K562 (cell line): ENCODE results near the gene TRDN. TPM values are rescaled to one million over a fixed set of nuclear protein-coding genes. Genes with fewer than 3 reads are reported as not detected.

Experiments used
- CHD2 ChIP-seq: IDR thresholded peaks from 2 replicates; pipeline ENCODE4 v1.6.1; 2011; ENCODE audit warnings: low read depth, low read length
- DNMT1 ChIP-seq: fragments of 450-650 bp; IDR thresholded peaks from 2 replicates; pipeline ENCODE4 v1.6.1; 2016; ENCODE audit warnings: antibody characterized with exemption, mild to moderate bottlenecking
- ETS2 ChIP-seq: IDR thresholded peaks from 2 replicates; pipeline ENCODE4 v1.6.1; 2016; ENCODE audit warnings: borderline replicate concordance, missing genetic modification characterization, mild to moderate bottlenecking, moderate library complexity, missing compliant biosample characterization; ENCODE audit not compliant: poor library complexity, severe bottlenecking
- EZH2 ChIP-seq: IDR thresholded peaks from 2 replicates; pipeline ENCODE4 v1.6.1; 2012; ENCODE audit warnings: low read depth, mild to moderate bottlenecking, inconsistent platforms, low read length, borderline replicate concordance
- HSF4 ChIP-seq: fragments of 250-450 bp; sonication (Bioruptor Pico); IDR thresholded peaks from 2 replicates; pipeline ENCODE4 v2.1.2; 2022; ENCODE audit warnings: mild to moderate bottlenecking, moderate library complexity, borderline replicate concordance
- MITF ChIP-seq: IDR thresholded peaks from 2 replicates; pipeline ENCODE4 v1.6.1; 2014; ENCODE audit warnings: antibody characterized with exemption
- SMAD2 ChIP-seq: fragments of 150-350 bp; IDR thresholded peaks from 2 replicates; pipeline ENCODE4 v1.6.1; 2014; ENCODE audit warnings: low read depth, mild to moderate bottlenecking, low read length
- ZBTB12 ChIP-seq: fragments of 250-450 bp; sonication (Bioruptor Pico); IDR thresholded peaks from 2 replicates; pipeline ENCODE4 v1.4.0; 2020
- ZBTB26 ChIP-seq: fragments of 450-650 bp; formaldehyde crosslinking; IDR thresholded peaks from 2 replicates; pipeline ENCODE4 v1.4.0; 2022; ENCODE audit warnings: missing genetic modification characterization
- polyA plus RNA-seq, 8 experiments: library from polyadenylated mRNA; depleted of rRNA in 4 of 8; stranded (reverse) in 5 of 8; unstranded in 3 of 8; fragments of >200 nt; fragmentation: Nextera tagmentation in 2 of 8; fragmentation: Illumina TruSeq in 1 of 8; extraction: Ambion mirVana in 2 of 8; extraction: Trizol in 1 of 8; gene quantifications; 2 replicates each; pipeline versions ENCODE4 v1.2.1 to v1.2.3, GENCODE V29; 2011 to 2014; ENCODE audit warnings: inconsistent platforms in 1 of 8, missing spikeins in 1 of 8
- total RNA-seq, 7 experiments: library from RNA; depleted of rRNA in 6 of 7; stranded (reverse); fragments of >200 nt in 6 of 7; fragmentation: Illumina TruSeq in 2 of 7; extraction: Trizol in 2 of 7; gene quantifications; 2 replicates each; pipeline versions ENCODE4 v1.2.1 to v1.2.3, GENCODE V29; 2011 to 2021; ENCODE audit warnings: low replicate concordance in 1 of 7

TRDN gene
- total and polyA plus RNA-seq, 9 of the 15 experiments (the other 6 are each of a cell fraction or from before 2014, with no cell fraction given), result 0.05 to 0.50 (median 0.16) TPM

GRCh38 chr6:123661105-123661891 lies 24.5 kb upstream of the TRDN start (continued):
- TF ChIP-seq ZBTB26 (CRISPR knock-in tag) (no peak), HSF4 (CRISPR knock-in tag) (no peak), MITF (no peak), ETS2 (tag) (no peak), EZH2 (no peak), ZBTB12 (CRISPR knock-in tag) (no peak), SMAD2 (no peak), CHD2 (no peak), DNMT1 (no peak)
